GM12878 (cell line): ENCODE data around the gene HDAC9. TPM values are rescaled to one million over a fixed set of nuclear protein-coding genes. Genes with fewer than 3 reads are reported as not detected.

ENCODE experiments used
- ATAC-seq: fragments of 200-7000 bp; cut with Tn5 transposase; 3 replicates; pipeline ENCODE4 v1.9.1; 2020; ENCODE audit warnings: mild to moderate bottlenecking, moderate library complexity
- BruUV-seq: library from RNA; stranded (reverse); fragments of 400-500 nt; replicated peaks from 2 replicates; lab custom pipeline; 2021; lab: Mats Ljungman, UMichigan
- CTCF ChIA-PET: fragments of 300-600 bp; sonication (Branson Sonifier 250); formaldehyde crosslinking; extraction: SDS; loops from one replicate; lab custom pipeline; 2021; ENCODE audit warnings: inconsistent platforms; lab: Yijun Ruan, JAX
- POLR2A ChIA-PET: fragments of 350-600 bp; formaldehyde crosslinking; extraction: SDS; loops from one replicate; lab custom pipeline; 2021; ENCODE audit warnings: inconsistent platforms; lab: Charles Lee
- RAD21 ChIA-PET: fragments of 300-600 bp; sonication (Branson Sonifier 250); formaldehyde crosslinking; loops from one replicate; lab custom pipeline; 2023; ENCODE audit warnings: antibody characterized with exemption; ENCODE audit not compliant: unreplicated experiment; lab: Charles Lee
- SMC1A ChIA-PET: fragments of 300-600 bp; sonication (Branson Sonifier 250); formaldehyde crosslinking; loops from one replicate; lab custom pipeline; 2023; ENCODE audit not compliant: unreplicated experiment, uncharacterized antibody; lab: Charles Lee
- DNase-seq: peaks from one replicate; pipeline ENCODE4 v3.0.0-alpha.2; 2011; ENCODE audit warnings: low read depth, low spot score
- FAIRE-seq: peaks from 3 replicates; lab custom pipeline; 2011; peaks lifted over from hg19 to GRCh38; lab: Jason Lieb, UNC
- H2AFZ ChIP-seq: 2 replicates; pipeline ENCODE4 v1.6.0; 2011; ENCODE audit warnings: low read depth, low read length, control low read depth; ENCODE audit not compliant: control insufficient read depth
- H3K27ac ChIP-seq: 2 replicates; pipeline ENCODE4 v1.5.1; 2011; ENCODE audit warnings: control low read depth; ENCODE audit not compliant: control insufficient read depth, insufficient read depth
- H3K27me3 ChIP-seq, 2 experiments: replicated peaks in 1 of 2; 2 replicates each; pipeline versions ENCODE4 v1.6.0 to v1.6.1; 2011; ENCODE audit warnings: low read length in 1 of 2; ENCODE audit not compliant: control insufficient read depth in 2 of 2, insufficient read depth in 2 of 2
- H3K36me3 ChIP-seq, 2 experiments: 2 replicates each; pipeline ENCODE4 v1.5.1; 2011; ENCODE audit warnings: low read length in 1 of 2; ENCODE audit not compliant: control insufficient read depth in 2 of 2, insufficient read depth in 2 of 2
- H3K4me1 ChIP-seq: 2 replicates; pipeline ENCODE4 v1.6.1; 2011; ENCODE audit warnings: mild to moderate bottlenecking, low read length, moderate library complexity, mixed read lengths; ENCODE audit not compliant: control insufficient read depth, insufficient read depth
- H3K4me2 ChIP-seq: 2 replicates; pipeline ENCODE4 v1.6.0; 2011; ENCODE audit warnings: control low read depth; ENCODE audit not compliant: control insufficient read depth, insufficient read depth
- H3K4me3 ChIP-seq: fragments of 200-600 bp; sonication (generic); 2 replicates; pipeline ENCODE4 v1.5.1; 2016
- H3K79me2 ChIP-seq: 2 replicates; pipeline ENCODE4 v1.6.0; 2011; ENCODE audit warnings: low read length; ENCODE audit not compliant: control insufficient read depth, insufficient read depth
- H3K9ac ChIP-seq: 2 replicates; pipeline ENCODE4 v1.8.0; 2011; ENCODE audit warnings: low read length, control low read depth, mixed read lengths; ENCODE audit not compliant: control insufficient read depth, insufficient read depth
- H3K9me3 ChIP-seq: replicated peaks from 3 replicates; pipeline ENCODE4 v1.5.1; 2011; ENCODE audit warnings: mild to moderate bottlenecking, low read length; ENCODE audit not compliant: control insufficient read depth, insufficient read depth
- H4K20me1 ChIP-seq: 2 replicates; pipeline ENCODE4 v1.6.0; 2011; ENCODE audit not compliant: control insufficient read depth, insufficient read depth
- CBX3 ChIP-seq: fragments of 200-600 bp; sonication (generic); IDR thresholded peaks from 2 replicates; pipeline ENCODE4 v1.6.1; 2016; ENCODE audit warnings: low read depth, borderline replicate concordance
- CHD1 ChIP-seq: IDR thresholded peaks from 2 replicates; pipeline ENCODE4 v1.6.1; 2012; ENCODE audit warnings: low read depth, low read length, improper control_type of control experiment
- CREM ChIP-seq: IDR thresholded peaks from 2 replicates; pipeline ENCODE4 v1.6.1; 2014; ENCODE audit warnings: antibody characterized with exemption, low read depth
- EGR1 ChIP-seq, 2 experiments: IDR thresholded peaks; 1 replicate in 1 of 2; 2 replicates in 1 of 2; pipeline ENCODE4 v1.6.1; 2011 to 2012; ENCODE audit warnings: low read depth in 2 of 2, low read length in 2 of 2, borderline replicate concordance in 1 of 2, mild to moderate bottlenecking in 1 of 2, moderate library complexity in 1 of 2
- JUND ChIP-seq: IDR thresholded peaks from 2 replicates; pipeline ENCODE4 v1.6.1; 2012; ENCODE audit warnings: low read depth, mild to moderate bottlenecking, low read length, improper control_type of control experiment, moderate library complexity
- MEF2B ChIP-seq: fragments of 450-650 bp; IDR thresholded peaks from 2 replicates; pipeline ENCODE4 v1.6.1; 2018; ENCODE audit warnings: mild to moderate bottlenecking, moderate library complexity; ENCODE audit not compliant: partially characterized antibody, poor library complexity, severe bottlenecking
- MLLT1 ChIP-seq: fragments of 450-650 bp; IDR thresholded peaks from 2 replicates; pipeline ENCODE4 v1.6.1; 2016; ENCODE audit warnings: mild to moderate bottlenecking
- MYB ChIP-seq: fragments of 150-350 bp; IDR thresholded peaks from 2 replicates; pipeline ENCODE4 v1.6.1; 2014; ENCODE audit warnings: mild to moderate bottlenecking, low read depth, low read length, borderline replicate concordance
- PKNOX1 ChIP-seq: fragments of 450-650 bp; IDR thresholded peaks from 2 replicates; pipeline ENCODE4 v1.6.1; 2016; ENCODE audit warnings: mild to moderate bottlenecking
- POU2F2 ChIP-seq: IDR thresholded peaks from 3 replicates; pipeline ENCODE4 v1.6.1; 2011; ENCODE audit warnings: low read depth, mild to moderate bottlenecking, low read length, borderline replicate concordance
- RELA ChIP-seq: fragments of 450-650 bp; IDR thresholded peaks from 2 replicates; pipeline ENCODE4 v1.8.0; 2014; ENCODE audit warnings: borderline replicate concordance; ENCODE audit not compliant: partially characterized antibody
- SMARCA5 ChIP-seq: fragments of 450-650 bp; IDR thresholded peaks from 2 replicates; pipeline ENCODE4 v1.6.1; 2017; ENCODE audit warnings: mild to moderate bottlenecking
- SUPT20H ChIP-seq: IDR thresholded peaks from 2 replicates; pipeline ENCODE4 v1.6.1; 2011; ENCODE audit warnings: low read depth, mild to moderate bottlenecking, low read length, moderate library complexity, borderline replicate concordance; ENCODE audit not compliant: control insufficient read depth
- TCF12 ChIP-seq: IDR thresholded peaks from 2 replicates; pipeline ENCODE4 v1.6.1; 2011; ENCODE audit warnings: low read depth, mild to moderate bottlenecking, low read length
- ZNF592 ChIP-seq: fragments of 450-650 bp; IDR thresholded peaks from 2 replicates; pipeline ENCODE4 v1.6.1; 2017; ENCODE audit warnings: mild to moderate bottlenecking, moderate library complexity
- in situ Hi-C: fragments of 300-500 bp; cut with MboI; formaldehyde crosslinking; loops from 9 replicates; pipeline ENCODE4 v1.14.3; 2018; ENCODE audit warnings: mixed read lengths
- intact Hi-C: fragments of 100-400 bp; cut with micrococcal nuclease; formaldehyde crosslinking; loops from one replicate; pipeline ENCODE4 v1.14.2; 2022; ENCODE audit not compliant: unreplicated experiment
- polyA plus RNA-seq, 11 experiments: library from polyadenylated mRNA; depleted of rRNA in 4 of 11; unstranded in 6 of 11; stranded (reverse) in 5 of 11; fragments of >200 nt; fragmentation: Nextera tagmentation in 4 of 11; fragmentation: Illumina TruSeq in 1 of 11; extraction: Ambion mirVana in 4 of 11; extraction: Trizol in 1 of 11; gene quantifications; 1 replicate in 1 of 11; 2 replicates in 10 of 11; pipeline versions ENCODE4 v1.2.1 to v1.2.3, GENCODE V29; 2011 to 2016; ENCODE audit warnings: inconsistent platforms in 2 of 11, missing spikeins in 2 of 11, low read depth in 1 of 11
- total RNA-seq, 4 experiments: library from RNA; depleted of rRNA in 3 of 4; stranded (reverse); fragments of >200 nt in 3 of 4; fragmentation: Illumina TruSeq in 1 of 4; extraction: Trizol in 1 of 4; gene quantifications; 2 replicates each; pipeline versions ENCODE4 v1.2.1 to v1.2.3, GENCODE V29; 2013 to 2021
- TF ChIP-seq, protein P1 (sequence below): fragments of 450-650 bp; IDR thresholded peaks from 2 replicates; pipeline ENCODE4 v1.6.1; 2018; ENCODE audit warnings: borderline replicate concordance, mild to moderate bottlenecking; ENCODE audit not compliant: partially characterized antibody

HDAC9 gene
- total and polyA plus RNA-seq, 10 of the 15 experiments (the other 5 are each of a cell fraction or from before 2014, with no cell fraction given), result 0.73 to 12.8 (median 0.92) TPM

DNA sequence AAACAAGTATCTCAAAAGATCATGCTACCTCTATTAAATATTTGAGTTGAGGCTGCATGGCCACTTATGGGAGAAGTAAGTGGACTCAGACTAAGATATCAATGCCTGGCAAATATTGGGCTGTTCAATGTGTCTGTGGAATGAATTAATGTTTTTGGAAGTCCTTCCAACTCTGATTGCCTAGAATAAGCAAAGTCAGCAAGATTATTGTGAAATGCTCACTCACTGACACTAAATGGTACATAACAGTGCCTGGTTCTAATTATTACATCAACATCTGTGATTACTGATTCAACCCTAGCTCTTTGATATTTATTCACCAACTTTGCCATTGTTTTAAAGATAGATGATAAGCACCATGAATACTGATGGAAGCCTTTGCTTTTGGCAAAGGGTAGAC is 45.5 kb upstream of the HDAC9 start:
- CTCF ChIA-PET, result no interaction called here
- no peaks in the 10 kb centered on the region for H3K4me1 ChIP-seq
- POLR2A ChIA-PET, result no interaction called here
- H3K9ac ChIP-seq, result no peak overlapping the region
- H3K4me2 ChIP-seq, result no peak overlapping the region
- ATAC-seq (no peak), DNase-seq (no peak), FAIRE-seq (no peak)
- H3K27ac ChIP-seq, result no peak overlapping the region
- in situ Hi-C loops (no loop called here), intact Hi-C loops (no loop called here)
- RAD21 ChIA-PET, result no interaction called here
- H3K36me3 ChIP-seq, result no peaks in the 10 kb centered on the region
- no peaks in the 10 kb centered on the region for H3K27me3 ChIP-seq
- no peak overlapping the region for H3K4me3 ChIP-seq
- H3K9me3 ChIP-seq, result no peaks in the 10 kb centered on the region
- H4K20me1 ChIP-seq, result no peaks in the 10 kb centered on the region
- SMC1A ChIA-PET, result interaction anchor here (0.6 kb wide), 1 partner anchor 20 kb away, joined by 4 read pairs; no protein-coding TSS in a partner anchor
- H2AFZ ChIP-seq, result no peak overlapping the region
- no TSS peak for BruUV-seq
- no peaks in the 10 kb centered on the region for H3K79me2 ChIP-seq
- TF ChIP-seq ZNF592 (no peak), PKNOX1 (no peak), EGR1 (IDR thresholded peaks at IDR 0.05; ENCODE audit: borderline replicate concordance in 1 of 2, low read depth in 2 of 2, low read length in 2 of 2) (no peak), JUND (no peak), RELA (no peak), CREM (no peak), SMARCA5 (no peak), SUPT20H (no peak), POU2F2 (no peak), CHD1 (no peak), MLLT1 (no peak), TCF12 (no peak), MYB (no peak), CBX3 (no peak), MEF2B (no peak)
- TF ChIP-seq, protein P1, sequence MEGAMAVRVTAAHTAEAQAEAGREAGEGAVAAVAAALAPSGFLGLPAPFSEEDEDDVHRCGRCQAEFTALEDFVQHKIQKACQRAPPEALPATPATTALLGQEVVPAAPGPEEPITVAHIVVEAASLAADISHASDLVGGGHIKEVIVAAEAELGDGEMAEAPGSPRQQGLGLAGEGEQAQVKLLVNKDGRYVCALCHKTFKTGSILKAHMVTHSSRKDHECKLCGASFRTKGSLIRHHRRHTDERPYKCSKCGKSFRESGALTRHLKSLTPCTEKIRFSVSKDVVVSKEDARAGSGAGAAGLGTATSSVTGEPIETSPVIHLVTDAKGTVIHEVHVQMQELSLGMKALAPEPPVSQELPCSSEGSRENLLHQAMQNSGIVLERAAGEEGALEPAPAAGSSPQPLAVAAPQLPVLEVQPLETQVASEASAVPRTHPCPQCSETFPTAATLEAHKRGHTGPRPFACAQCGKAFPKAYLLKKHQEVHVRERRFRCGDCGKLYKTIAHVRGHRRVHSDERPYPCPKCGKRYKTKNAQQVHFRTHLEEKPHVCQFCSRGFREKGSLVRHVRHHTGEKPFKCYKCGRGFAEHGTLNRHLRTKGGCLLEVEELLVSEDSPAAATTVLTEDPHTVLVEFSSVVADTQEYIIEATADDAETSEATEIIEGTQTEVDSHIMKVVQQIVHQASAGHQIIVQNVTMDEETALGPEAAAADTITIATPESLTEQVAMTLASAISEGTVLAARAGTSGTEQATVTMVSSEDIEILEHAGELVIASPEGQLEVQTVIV, result no peak
